Mesodermal cell (in vitro differentiated cells): ENCODE data around the gene TSPAN7.

ENCODE experiments used
- H3K27ac ChIP-seq: 2 replicates; pipeline ENCODE4 v1.7.0; 2013; ENCODE audit warnings: mild to moderate bottlenecking, low read depth, low read length, moderate library complexity; ENCODE audit not compliant: severe bottlenecking
- H3K36me3 ChIP-seq: 2 replicates; pipeline ENCODE4 v1.7.1; 2013; ENCODE audit warnings: mild to moderate bottlenecking, low read length, moderate library complexity; ENCODE audit not compliant: control insufficient read depth, insufficient read depth
- H3K4me1 ChIP-seq: one replicate; pipeline ENCODE4 v1.7.1; 2013; ENCODE audit warnings: mild to moderate bottlenecking, low read length; ENCODE audit not compliant: insufficient read depth, control insufficient read depth, poor library complexity, severe bottlenecking
- H3K4me3 ChIP-seq: 2 replicates; pipeline ENCODE4 v1.7.0; 2013; ENCODE audit warnings: low read length, control low read depth, mild to moderate bottlenecking; ENCODE audit not compliant: insufficient read depth, poor library complexity, severe bottlenecking; ENCODE audit errors: extremely low read depth
- H3K9me3 ChIP-seq: 2 replicates; pipeline ENCODE4 v1.7.1; 2013; ENCODE audit warnings: mild to moderate bottlenecking, low read length, moderate library complexity; ENCODE audit not compliant: control insufficient read depth
- WGBS, 2 experiments: methylation state at CpG; one replicate each; pipeline ENCODE4 v1.1.5; 2013; ENCODE audit warnings: missing lambda C conversion rate in 2 of 2; ENCODE audit not compliant: insufficient coverage in 2 of 2; 5-methylcytosine and 5-hydroxymethylcytosine counted together

Gene TSPAN7

GRCh38 chrX:38618180-38618579, 56.8 kb downstream of the TSPAN7 start:
- no peak overlapping the region for H3K27ac ChIP-seq
- H3K9me3 ChIP-seq: no peaks in the 10 kb centered on the region
- no peak overlapping the region for H3K4me3 ChIP-seq
- no peaks in the 10 kb centered on the region for H3K36me3 ChIP-seq
- no peaks in the 10 kb centered on the region for H3K4me1 ChIP-seq
- WGBS, 2 experiments: 83% methylated on average over 1 of the region's 5 CpGs

GRCh38 chrX:38620623-38621022, 59.3 kb downstream of the TSPAN7 start:
- H3K4me1 ChIP-seq: no peaks in the 10 kb centered on the region
- H3K27ac ChIP-seq: no peak overlapping the region
- H3K36me3 ChIP-seq: no peaks in the 10 kb centered on the region
- no peaks in the 10 kb centered on the region for H3K9me3 ChIP-seq
- no peak overlapping the region for H3K4me3 ChIP-seq
- WGBS, 2 experiments: 100% methylated on average over 1 of the region's 4 CpGs; no CpG with 5 or more reads in 1 of the 2 experiments

GRCh38 chrX:38626296-38626695, 65.0 kb downstream of the TSPAN7 start:
- WGBS, 2 experiments: 90% methylated on average over 3 of the region's 4 CpGs; no CpG with 5 or more reads in 1 of the 2 experiments
- no peaks in the 10 kb centered on the region for H3K9me3 ChIP-seq
- no peak overlapping the region for H3K4me3 ChIP-seq
- H3K4me1 ChIP-seq: no peaks in the 10 kb centered on the region
- no peak overlapping the region for H3K27ac ChIP-seq
- no peaks in the 10 kb centered on the region for H3K36me3 ChIP-seq

- no peaks in the 10 kb centered on the region for H3K9me3 ChIP-seq
- no peaks in the 10 kb centered on the region for H3K36me3 ChIP-seq
- H3K4me3 ChIP-seq: no peak overlapping the region
- no peak overlapping the region for H3K27ac ChIP-seq
- no peaks in the 10 kb centered on the region for H3K4me1 ChIP-seq
Observed at GRCh38 chrX:38627683-38628082, 66.3 kb downstream of the TSPAN7 start.

- Histone ChIP-seq H3K4me3 (no peak overlapping the region), H3K27ac (no peak overlapping the region), H3K4me1 (no peaks in the 10 kb centered on the region), H3K36me3 (no peaks in the 10 kb centered on the region), H3K9me3 (no peaks in the 10 kb centered on the region)
Observed at GRCh38 chrX:38628587-38628986, 67.2 kb downstream of the TSPAN7 start.

DNA sequence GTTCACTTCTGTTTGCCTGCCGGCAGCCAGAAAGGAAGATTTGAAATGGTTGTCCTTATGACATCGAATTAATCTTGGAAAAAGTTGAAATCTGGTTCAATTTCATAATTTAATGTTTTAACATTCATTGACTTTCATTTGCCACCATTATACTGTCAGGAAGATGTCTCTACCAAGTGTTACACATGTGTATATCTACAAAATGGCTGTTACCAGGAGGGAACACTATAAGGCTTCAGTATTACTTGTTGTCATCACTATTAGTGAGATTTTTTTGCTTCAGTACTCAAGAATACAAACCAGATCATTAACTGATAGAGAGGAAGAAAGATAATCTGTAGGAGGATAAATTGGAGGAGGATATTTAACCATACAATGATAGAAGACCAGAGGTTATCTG, 71.2 kb downstream of the TSPAN7 start:
- WGBS, 2 experiments: no CpG with 5 or more reads among the region's 2 CpGs
- Histone ChIP-seq H3K27ac (no peak overlapping the region), H3K9me3 (no peaks in the 10 kb centered on the region), H3K36me3 (no peaks in the 10 kb centered on the region), H3K4me3 (no peak overlapping the region), H3K4me1 (no peaks in the 10 kb centered on the region)

DNA sequence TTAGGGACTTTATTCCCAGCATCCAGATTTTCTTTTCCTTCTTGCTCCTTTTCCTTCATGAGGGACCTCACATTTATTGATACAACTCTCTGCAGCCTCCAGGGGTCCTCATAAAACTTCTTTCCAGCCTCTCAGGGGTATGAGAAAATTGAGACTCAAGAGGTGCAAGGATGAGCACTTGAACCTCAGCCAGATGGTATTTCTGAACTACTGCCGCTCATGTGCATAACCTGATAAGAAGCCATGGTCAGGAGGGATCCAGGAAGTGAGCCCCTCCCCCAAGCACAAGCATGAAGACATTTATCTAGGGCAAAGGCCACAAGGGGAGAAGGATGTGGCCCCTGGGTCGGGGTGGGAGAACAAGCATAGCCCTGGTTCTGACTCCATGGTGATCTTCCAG, 73.3 kb downstream of the TSPAN7 start:
- Histone ChIP-seq H3K36me3 (no peaks in the 10 kb centered on the region), H3K27ac (no peak overlapping the region), H3K4me3 (no peak overlapping the region), H3K4me1 (no peaks in the 10 kb centered on the region), H3K9me3 (no peaks in the 10 kb centered on the region)
- WGBS, 2 experiments: no CpG with 5 or more reads among the region's 2 CpGs

DNA sequence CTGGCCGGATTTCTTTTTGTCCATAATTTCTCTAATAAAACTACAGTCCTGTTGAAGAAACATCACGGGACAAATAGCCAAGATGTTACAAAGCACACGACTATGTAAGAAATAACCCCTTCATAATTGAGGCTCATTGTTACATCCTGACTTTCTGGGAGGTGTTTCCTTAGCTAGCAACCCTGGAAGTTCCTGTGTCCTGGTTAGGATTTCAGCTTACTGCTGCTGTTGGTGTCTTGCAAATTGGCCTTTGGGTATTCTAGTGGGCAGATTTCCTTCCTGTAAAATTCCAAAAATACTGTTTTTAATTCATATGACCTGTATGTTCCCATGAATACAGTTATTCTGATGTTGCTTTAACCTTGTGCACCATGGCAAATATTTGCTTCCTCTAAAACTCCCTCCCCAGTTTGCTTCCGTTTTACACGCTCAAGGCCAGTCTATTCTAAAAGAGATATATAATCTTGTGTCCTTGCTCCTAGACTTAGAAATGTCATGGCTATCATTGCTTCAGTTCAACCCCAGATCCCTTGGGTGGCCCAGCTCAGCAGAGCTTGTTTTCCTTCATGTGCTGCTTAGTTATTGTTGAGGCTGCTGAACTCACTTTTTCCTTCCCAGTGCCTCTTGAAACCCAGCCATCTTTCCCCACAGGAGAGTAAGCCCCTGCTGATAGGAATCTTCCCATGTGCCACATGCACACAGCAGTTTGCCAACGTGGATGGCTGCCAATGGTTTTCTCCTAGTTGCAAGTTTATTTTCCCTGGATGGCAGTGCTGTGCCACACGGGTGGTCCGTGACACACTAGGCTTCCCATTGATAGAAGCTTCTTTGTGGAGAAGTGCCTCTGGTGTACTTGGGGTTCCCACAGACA, 75.8 kb downstream of the TSPAN7 start:
- Histone ChIP-seq H3K27ac (no peak overlapping the region), H3K4me3 (no peak overlapping the region), H3K9me3 (no peaks in the 10 kb centered on the region), H3K36me3 (no peaks in the 10 kb centered on the region), H3K4me1 (no peaks in the 10 kb centered on the region)
- 100% methylated on average over 1 to 3 of the region's 8 CpGs for WGBS, 2 experiments

- Histone ChIP-seq H3K27ac (no peak overlapping the region), H3K4me3 (no peak overlapping the region), H3K9me3 (no peaks in the 10 kb centered on the region), H3K4me1 (no peaks in the 10 kb centered on the region), H3K36me3 (no peaks in the 10 kb centered on the region)
- WGBS, 2 experiments: no CpG with 5 or more reads among the region's 5 CpGs
Observed at GRCh38 chrX:38638952-38639529, 77.7 kb downstream of the TSPAN7 start.

DNA sequence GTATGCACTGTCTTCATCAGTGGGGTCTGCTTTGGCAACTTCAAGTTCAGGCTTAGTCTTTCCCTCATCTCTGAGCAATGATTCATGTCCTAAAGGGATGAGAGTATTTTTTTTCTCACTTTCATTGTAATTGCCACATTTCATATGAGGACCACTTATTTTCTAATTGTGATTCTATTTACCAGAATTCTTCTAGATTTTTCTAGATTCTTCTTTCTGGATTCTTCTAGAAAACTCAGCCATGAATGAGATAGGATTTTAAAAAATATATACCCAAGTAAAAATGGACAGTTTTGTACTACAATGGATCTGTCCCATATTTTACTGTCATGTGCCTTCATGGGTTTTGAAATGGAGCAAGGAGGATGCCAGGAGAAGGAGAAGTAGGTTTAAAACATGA, 78.4 kb downstream of the TSPAN7 start:
- Histone ChIP-seq H3K4me3 (no peak overlapping the region), H3K9me3 (no peaks in the 10 kb centered on the region), H3K36me3 (no peaks in the 10 kb centered on the region), H3K27ac (no peak overlapping the region), H3K4me1 (no peaks in the 10 kb centered on the region)

GRCh38 chrX:38641197-38641596, 79.9 kb downstream of the TSPAN7 start:
- no peaks in the 10 kb centered on the region for H3K36me3 ChIP-seq
- H3K9me3 ChIP-seq: no peaks in the 10 kb centered on the region
- H3K4me1 ChIP-seq: no peaks in the 10 kb centered on the region
- 100% methylated on average over 1 of the region's 5 CpGs; no CpG with 5 or more reads in 1 of the 2 experiments for WGBS, 2 experiments
- no peak overlapping the region for H3K4me3 ChIP-seq
- H3K27ac ChIP-seq: no peak overlapping the region
